ENCODE results near the gene LIPC.

LIPC gene

DNA sequence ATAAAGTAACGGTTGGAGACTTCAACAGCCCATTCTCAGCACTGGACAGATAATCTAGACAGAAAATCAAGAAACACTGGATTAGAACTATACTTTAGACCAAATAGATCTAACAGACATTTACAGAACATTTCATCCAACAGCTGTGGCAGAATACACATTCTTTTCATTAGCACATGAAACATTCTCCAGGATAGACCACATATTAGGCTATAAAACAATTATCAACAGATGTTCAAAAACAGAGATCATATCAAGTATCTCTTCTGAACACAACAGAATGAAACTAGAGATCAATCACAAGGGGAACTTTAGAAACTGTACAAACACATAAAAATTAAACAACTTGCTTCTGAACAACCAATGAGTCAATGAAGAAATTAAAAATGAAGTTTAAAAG is 184.4 kb downstream of the LIPC start:
- no peak for DNase-seq (ENCODE audit: low spot score)

Small RNA genes lying within 50 kb of the gene (small RNA-seq; reads per million reads assigned to genes)
- gene AC084781.2 = 0 reads per million in 2 experiments
